22Rv1 (cell line): Measurements from ENCODE around the gene CIROP.
A peak's percentile ranks its signal among the peaks of the same experiment; 100 is the strongest.

Source experiments
- H3K27ac ChIP-seq: fragments of 450-650 bp; 2 replicates; pipeline ENCODE4 v1.5.1; 2017
- ZFX ChIP-seq: fragments of 450-650 bp; IDR thresholded peaks from 2 replicates; pipeline ENCODE4 v1.6.1; 2017; ENCODE audit warnings: antibody characterized with exemption, borderline replicate concordance
- TF ChIP-seq, protein P1 (sequence below): fragments of 450-650 bp; IDR thresholded peaks from 2 replicates; pipeline ENCODE4 v1.5.1; 2017; ENCODE audit warnings: mild to moderate bottlenecking

The CIROP gene

GRCh38 chr14:23090254-23090636 lies 14.5 kb downstream of the CIROP start:
- no peak for TF ChIP-seq ZFX
- TF ChIP-seq, protein P1, sequence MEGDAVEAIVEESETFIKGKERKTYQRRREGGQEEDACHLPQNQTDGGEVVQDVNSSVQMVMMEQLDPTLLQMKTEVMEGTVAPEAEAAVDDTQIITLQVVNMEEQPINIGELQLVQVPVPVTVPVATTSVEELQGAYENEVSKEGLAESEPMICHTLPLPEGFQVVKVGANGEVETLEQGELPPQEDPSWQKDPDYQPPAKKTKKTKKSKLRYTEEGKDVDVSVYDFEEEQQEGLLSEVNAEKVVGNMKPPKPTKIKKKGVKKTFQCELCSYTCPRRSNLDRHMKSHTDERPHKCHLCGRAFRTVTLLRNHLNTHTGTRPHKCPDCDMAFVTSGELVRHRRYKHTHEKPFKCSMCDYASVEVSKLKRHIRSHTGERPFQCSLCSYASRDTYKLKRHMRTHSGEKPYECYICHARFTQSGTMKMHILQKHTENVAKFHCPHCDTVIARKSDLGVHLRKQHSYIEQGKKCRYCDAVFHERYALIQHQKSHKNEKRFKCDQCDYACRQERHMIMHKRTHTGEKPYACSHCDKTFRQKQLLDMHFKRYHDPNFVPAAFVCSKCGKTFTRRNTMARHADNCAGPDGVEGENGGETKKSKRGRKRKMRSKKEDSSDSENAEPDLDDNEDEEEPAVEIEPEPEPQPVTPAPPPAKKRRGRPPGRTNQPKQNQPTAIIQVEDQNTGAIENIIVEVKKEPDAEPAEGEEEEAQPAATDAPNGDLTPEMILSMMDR: no peak
- peak overlapping the region; percentile 3; the same call in 1 of the 2 replicates for H3K27ac ChIP-seq

DNA sequence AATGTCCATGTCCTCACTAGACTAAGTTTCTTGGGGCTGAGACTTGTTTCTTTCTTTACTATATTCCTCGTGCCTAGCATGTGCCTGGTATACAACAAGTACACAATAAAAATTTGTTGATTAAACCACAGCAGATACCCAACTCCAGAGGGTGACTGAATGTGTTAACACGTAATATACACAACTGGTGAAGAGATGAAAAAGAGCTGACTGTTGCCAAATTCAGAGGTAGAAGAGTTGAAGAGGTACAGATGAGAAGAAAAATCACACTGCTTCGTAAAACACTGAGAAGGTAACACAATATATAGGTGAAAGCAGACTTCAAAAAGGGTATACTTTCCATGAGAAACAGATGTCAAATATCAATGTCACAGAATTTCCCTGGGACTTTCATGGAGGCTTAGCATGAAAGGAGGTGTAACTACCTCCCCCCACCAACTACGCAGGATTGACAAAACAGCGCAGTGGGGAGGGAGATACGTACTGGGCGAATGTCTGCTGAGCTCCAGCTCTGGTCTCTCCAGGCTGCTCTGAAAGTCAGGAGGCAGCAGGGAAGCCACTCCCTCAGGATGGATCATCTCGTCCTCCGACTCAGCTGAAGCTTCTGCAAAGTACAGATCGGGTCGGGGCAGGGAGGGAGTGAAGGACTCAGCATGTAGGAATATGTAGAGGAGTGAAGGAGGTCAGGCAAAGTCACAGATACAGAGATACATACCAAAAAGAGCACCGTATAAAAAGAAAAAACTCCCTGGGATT lies 15.1 kb downstream of the CIROP start:
- peak overlapping the region; percentile 3; the same call in 1 of the 2 replicates for H3K27ac ChIP-seq
- no peak for TF ChIP-seq ZFX
- TF ChIP-seq, protein P1: no peak

DNA sequence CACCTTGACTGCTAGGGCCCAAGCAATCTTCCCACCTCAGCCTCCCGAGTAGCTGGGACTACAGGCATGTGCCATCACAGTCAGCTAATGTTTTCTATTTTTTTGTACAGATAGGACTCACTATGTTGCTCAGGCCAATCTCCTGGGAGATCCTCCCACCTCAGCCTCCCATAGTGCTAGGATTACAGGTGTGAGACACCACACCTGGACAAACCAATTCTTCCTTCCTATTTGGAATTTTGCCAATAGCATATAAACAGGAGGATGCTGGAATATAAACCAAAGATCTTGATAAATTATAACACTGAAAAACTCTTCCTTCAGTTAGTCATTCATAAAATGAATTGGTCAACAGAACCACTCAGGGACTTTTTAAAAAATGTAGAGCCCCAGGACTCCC lies 18.2 kb downstream of the CIROP start:
- TF ChIP-seq ZFX: no peak
- TF ChIP-seq, protein P1: no peak
- no peak overlapping the region for H3K27ac ChIP-seq

DNA sequence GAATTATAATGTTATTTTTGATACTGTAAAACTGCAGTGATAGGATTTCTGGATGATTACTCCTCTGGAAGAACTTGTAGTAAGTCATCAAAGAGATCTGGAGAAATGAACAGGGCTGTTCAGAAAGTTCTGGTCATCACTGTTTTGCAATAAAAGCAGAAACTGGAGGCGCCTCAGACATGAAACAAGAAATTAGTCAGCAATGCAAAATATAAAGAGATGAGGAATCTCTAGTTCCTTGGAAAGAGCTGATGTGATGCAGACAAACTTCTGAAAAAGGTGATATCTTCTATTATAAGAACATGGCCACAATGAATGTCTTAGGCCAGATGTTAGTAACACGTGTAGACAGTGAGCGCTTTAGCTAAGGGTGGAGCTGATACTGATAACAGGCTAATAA lies 19.3 kb downstream of the CIROP start:
- no peak overlapping the region for H3K27ac ChIP-seq
- TF ChIP-seq, protein P1: no peak
- TF ChIP-seq ZFX: no peak

GRCh38 chr14:23080474-23080873 lies 24.3 kb downstream of the CIROP start:
- TF ChIP-seq, protein P1: no peak
- H3K27ac ChIP-seq: no peak overlapping the region

DNA sequence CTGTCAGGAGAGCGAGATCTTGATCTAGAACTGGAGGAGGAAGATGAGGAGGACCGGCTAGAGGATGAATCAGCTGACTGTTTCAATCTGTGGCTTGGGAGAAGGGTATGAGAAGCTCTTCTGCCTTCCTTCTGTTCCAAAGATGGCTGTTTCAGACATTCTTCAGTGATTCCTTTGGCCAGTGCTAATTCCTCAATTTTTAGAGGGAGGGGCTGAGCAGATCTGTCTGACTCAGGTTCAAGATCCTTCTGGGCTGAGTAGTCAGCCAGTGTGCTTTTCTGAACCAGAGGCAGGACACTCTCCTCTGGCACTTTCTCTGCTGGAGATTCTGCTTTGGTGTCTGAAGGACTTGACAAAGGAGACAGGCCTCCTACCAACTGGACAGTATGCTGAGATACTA lies 25.1 kb downstream of the CIROP start:
- TF ChIP-seq, protein P1: no peak
- H3K27ac ChIP-seq: no peak overlapping the region

- peak overlapping the region; percentile 17; the same call in 1 of the 2 replicates for H3K27ac ChIP-seq
- TF ChIP-seq ZFX: no peak
- TF ChIP-seq, protein P1: no peak
Observed at GRCh38 chr14:23078692-23079116, 26.1 kb downstream of the CIROP start.
